Measurements from ENCODE around the gene ZNF827.

GRCh38 chr4:145766273-145766672 lies 172.3 kb downstream of the ZNF827 start:
- TF ChIP-seq, protein P1, sequence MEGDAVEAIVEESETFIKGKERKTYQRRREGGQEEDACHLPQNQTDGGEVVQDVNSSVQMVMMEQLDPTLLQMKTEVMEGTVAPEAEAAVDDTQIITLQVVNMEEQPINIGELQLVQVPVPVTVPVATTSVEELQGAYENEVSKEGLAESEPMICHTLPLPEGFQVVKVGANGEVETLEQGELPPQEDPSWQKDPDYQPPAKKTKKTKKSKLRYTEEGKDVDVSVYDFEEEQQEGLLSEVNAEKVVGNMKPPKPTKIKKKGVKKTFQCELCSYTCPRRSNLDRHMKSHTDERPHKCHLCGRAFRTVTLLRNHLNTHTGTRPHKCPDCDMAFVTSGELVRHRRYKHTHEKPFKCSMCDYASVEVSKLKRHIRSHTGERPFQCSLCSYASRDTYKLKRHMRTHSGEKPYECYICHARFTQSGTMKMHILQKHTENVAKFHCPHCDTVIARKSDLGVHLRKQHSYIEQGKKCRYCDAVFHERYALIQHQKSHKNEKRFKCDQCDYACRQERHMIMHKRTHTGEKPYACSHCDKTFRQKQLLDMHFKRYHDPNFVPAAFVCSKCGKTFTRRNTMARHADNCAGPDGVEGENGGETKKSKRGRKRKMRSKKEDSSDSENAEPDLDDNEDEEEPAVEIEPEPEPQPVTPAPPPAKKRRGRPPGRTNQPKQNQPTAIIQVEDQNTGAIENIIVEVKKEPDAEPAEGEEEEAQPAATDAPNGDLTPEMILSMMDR (IDR thresholded peaks at IDR 0.05): no peak
- TF ChIP-seq POLR2A (IDR thresholded peaks at IDR 0.05) (no peak), POLR2AphosphoS5 (IDR thresholded peaks at IDR 0.05) (no peak)
